ENCODE data around the gene GGTLC3. TPM values are rescaled to one million over a fixed set of nuclear protein-coding genes. Genes with fewer than 3 reads are reported as not detected.
"Not testable (repeated sequence)": the region's sequence is repeated elsewhere in the genome, so short reads cannot be mapped to it uniquely, and the experiment has no call there.

Gene GGTLC3
- total and polyA plus RNA-seq, 7 experiments from 2014 or later: not detected

DNA sequence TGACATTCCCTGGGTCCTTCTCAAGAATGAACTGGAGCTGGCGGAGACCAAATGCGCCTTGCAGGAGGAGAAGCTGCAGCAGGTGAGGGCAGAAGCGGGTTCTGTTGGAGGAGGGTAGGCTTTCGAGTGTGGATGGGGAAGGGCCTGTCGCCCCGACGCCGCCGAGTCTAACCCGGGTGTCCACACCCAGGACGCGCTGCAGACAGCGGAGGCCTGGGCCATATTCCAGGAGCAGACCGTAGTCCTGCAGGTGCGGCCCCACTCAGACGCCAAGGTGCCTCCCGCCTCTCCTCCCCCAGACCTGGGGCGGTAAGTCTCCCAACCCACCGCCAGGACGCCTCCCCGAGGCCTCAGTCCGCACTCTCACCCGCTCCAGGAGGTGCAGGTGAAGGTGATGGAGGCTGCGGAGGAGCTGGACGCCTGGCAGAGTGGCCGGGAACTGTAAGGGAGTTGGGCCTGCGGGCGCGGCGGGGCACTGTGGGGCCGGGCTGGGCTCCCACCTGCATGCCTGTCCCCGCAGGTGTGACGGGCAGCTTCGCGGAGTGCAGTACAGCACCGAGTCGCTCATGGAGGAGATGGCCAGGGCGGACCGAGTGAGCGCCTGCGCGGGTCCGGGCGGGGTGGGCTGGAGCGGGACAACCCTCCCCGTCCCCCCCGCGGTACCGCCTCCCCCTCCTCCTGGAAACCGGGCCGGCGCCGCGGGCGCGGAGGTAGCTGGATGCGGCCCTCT, 11.6 kb upstream of the GGTLC3 start:
- peak in 1 of 9 donors; percentile 4 for DNase-seq
- POLR2A ChIA-PET; H3K9me3 ChIP-seq (ENCODE audit: control insufficient read depth in 2 of 3, low read length in 3 of 3); ATAC-seq; H3K9me3 Mint-ChIP-seq; H3K27me3 Mint-ChIP-seq; H3K4me3 ChIP-seq (ENCODE audit: low read length); H3K4me1 Mint-ChIP-seq; H3K36me3 Mint-ChIP-seq; CTCF ChIA-PET; H3K4me3 Mint-ChIP-seq; H3K27ac ChIP-seq (ENCODE audit: low read depth, low read length); H3K27ac Mint-ChIP-seq; H3K36me3 ChIP-seq (ENCODE audit: control insufficient read depth in 2 of 3, insufficient read depth in 3 of 3, low read length in 3 of 3); H3K4me1 ChIP-seq (ENCODE audit: control insufficient read depth in 2 of 2, insufficient read depth in 2 of 2, low read length in 2 of 2); H3K27me3 ChIP-seq (ENCODE audit: control insufficient read depth in 2 of 2, insufficient read depth in 2 of 2, low read length in 2 of 2); intact Hi-C loops (cut with micrococcal nuclease): not testable (repeated sequence)

DNA sequence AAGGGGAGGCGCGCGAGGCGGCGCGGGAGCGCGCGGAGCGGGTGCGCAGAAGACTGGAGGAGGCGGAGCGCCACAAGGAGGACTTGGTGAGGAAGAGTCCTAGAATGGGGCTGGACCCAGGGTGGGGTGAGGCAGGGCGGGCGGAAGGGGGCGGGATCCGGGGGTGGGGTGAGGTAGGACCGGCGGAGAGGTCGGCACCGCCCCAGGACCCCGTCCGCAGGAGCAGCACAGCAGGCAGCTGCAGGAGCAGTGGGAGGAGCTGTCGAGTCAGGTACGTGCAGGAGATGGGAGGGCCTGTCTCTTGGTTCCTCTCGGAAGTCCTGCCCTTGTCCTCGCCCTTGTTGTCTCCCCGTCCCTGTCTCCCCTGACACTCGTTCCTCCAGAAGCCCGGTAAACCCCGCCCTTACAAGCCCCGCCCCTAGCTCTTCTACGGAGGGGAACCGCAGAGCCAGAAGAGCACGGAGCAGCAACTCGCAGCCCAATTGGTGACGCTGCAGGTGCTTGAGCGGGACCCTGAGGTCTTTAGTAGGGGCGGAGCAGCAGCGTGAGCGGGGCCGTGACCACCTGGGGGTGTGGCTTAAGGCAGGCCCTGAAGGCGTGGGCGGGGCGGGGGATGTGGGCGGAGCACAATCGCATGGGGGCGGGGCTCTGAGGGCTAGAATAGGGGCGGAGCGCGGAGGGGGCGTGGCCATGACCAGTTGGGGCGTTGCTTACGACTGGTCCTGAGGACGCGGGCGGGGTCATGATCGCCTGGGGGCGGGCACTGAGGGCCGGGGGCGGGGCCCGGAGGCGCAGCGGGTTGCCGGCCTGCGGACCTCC, 10.8 kb upstream of the GGTLC3 start:
- H3K4me1 ChIP-seq (ENCODE audit: control insufficient read depth in 2 of 2, insufficient read depth in 2 of 2, low read length in 2 of 2); H3K27me3 ChIP-seq (ENCODE audit: control insufficient read depth in 2 of 2, insufficient read depth in 2 of 2, low read length in 2 of 2); H3K36me3 Mint-ChIP-seq; H3K27me3 Mint-ChIP-seq; H3K9me3 ChIP-seq (ENCODE audit: control insufficient read depth in 2 of 3, low read length in 3 of 3); CTCF ChIA-PET; H3K9me3 Mint-ChIP-seq; POLR2A ChIA-PET; intact Hi-C loops (cut with micrococcal nuclease); H3K36me3 ChIP-seq (ENCODE audit: control insufficient read depth in 2 of 3, insufficient read depth in 3 of 3, low read length in 3 of 3); H3K4me1 Mint-ChIP-seq; H3K4me3 ChIP-seq (ENCODE audit: low read length); H3K27ac ChIP-seq (ENCODE audit: low read depth, low read length): not testable (repeated sequence)
- ATAC-seq: peak; percentile 90
- peak overlapping the region in 3 of 9 donors; percentile 68 to 96 (median 74) for H3K27ac Mint-ChIP-seq
- H3K4me3 Mint-ChIP-seq: peak overlapping the region in 2 of 10 donors; percentile 79 to 84
- DNase-seq: peak; percentile 66 to 92 (median 81)

GRCh38 chr22:18527752-18528596, 10.0 kb upstream of the GGTLC3 start, which contains the start of gene TMEM191B:
Gene TMEM191B (plus strand): TSS chr22:18527802. CDS start chr22:18527981, 179 bp downstream.
- H3K27me3 Mint-ChIP-seq; H3K4me3 ChIP-seq (ENCODE audit: low read length); H3K4me1 ChIP-seq (ENCODE audit: control insufficient read depth in 2 of 2, insufficient read depth in 2 of 2, low read length in 2 of 2); H3K36me3 Mint-ChIP-seq; H3K27me3 ChIP-seq (ENCODE audit: control insufficient read depth in 2 of 2, insufficient read depth in 2 of 2, low read length in 2 of 2); H3K27ac ChIP-seq (ENCODE audit: low read depth, low read length); H3K36me3 ChIP-seq (ENCODE audit: control insufficient read depth in 2 of 3, insufficient read depth in 3 of 3, low read length in 3 of 3); intact Hi-C loops (cut with micrococcal nuclease); H3K9me3 Mint-ChIP-seq; H3K4me1 Mint-ChIP-seq; CTCF ChIA-PET; H3K9me3 ChIP-seq (ENCODE audit: control insufficient read depth in 2 of 3, low read length in 3 of 3); POLR2A ChIA-PET: not testable (repeated sequence)
- Mint-ChIP-seq H3K4me3 (peak within 1 kb of the TSS in 2 of 10 donors; percentile 45 to 79), H3K27ac (peak within 1 kb of the TSS in 2 of 9 donors; percentile 68 to 74)
- ATAC-seq (peak; percentile 2), DNase-seq (peak in 1 of 9 donors; percentile 8)

GRCh38 chr22:18523328-18523727, 5.4 kb upstream of the GGTLC3 start:
- H3K9me3 Mint-ChIP-seq; intact Hi-C loops (cut with micrococcal nuclease); H3K4me1 ChIP-seq (ENCODE audit: control insufficient read depth in 2 of 2, insufficient read depth in 2 of 2, low read length in 2 of 2); H3K36me3 ChIP-seq (ENCODE audit: control insufficient read depth in 2 of 3, insufficient read depth in 3 of 3, low read length in 3 of 3); H3K27ac ChIP-seq (ENCODE audit: low read depth, low read length); H3K27ac Mint-ChIP-seq; POLR2A ChIA-PET; H3K4me3 ChIP-seq (ENCODE audit: low read length); CTCF ChIA-PET; H3K36me3 Mint-ChIP-seq; H3K4me1 Mint-ChIP-seq; H3K9me3 ChIP-seq (ENCODE audit: control insufficient read depth in 2 of 3, low read length in 3 of 3); DNase-seq; H3K27me3 Mint-ChIP-seq; H3K4me3 Mint-ChIP-seq; H3K27me3 ChIP-seq (ENCODE audit: control insufficient read depth in 2 of 2, insufficient read depth in 2 of 2, low read length in 2 of 2): not testable (repeated sequence)
- peak; percentile 33 for ATAC-seq

DNA sequence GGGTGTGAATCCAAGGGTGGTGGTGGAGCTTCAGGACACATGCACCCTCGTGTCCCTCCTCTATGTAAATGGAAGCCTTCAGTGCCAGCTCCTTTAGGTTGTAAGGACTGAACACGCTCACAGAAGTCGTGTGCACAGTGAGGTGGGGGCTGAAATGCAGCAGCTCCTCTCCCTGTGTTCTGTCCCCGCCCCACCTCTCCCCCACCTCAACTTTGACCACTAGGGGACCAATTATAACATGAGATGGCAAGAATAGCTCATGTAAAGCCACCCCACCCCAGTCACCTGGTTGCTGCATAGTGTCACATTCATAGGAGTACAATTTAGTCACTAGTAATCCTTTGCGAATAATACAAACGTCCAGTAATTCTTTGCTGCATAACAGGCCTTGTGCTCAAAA, 4.8 kb upstream of the GGTLC3 start:
- not testable (repeated sequence) for H3K4me3 Mint-ChIP-seq, H3K4me1 Mint-ChIP-seq, H3K27ac Mint-ChIP-seq

GRCh38 chr22:18513454-18513853, 4.5 kb downstream of the GGTLC3 start:
- H3K9me3 Mint-ChIP-seq; H3K4me3 Mint-ChIP-seq; H3K27ac ChIP-seq (ENCODE audit: low read depth, low read length); DNase-seq; ATAC-seq; H3K4me3 ChIP-seq (ENCODE audit: low read length); intact Hi-C loops (cut with micrococcal nuclease); H3K27ac Mint-ChIP-seq; POLR2A ChIA-PET; H3K27me3 Mint-ChIP-seq; H3K4me1 ChIP-seq (ENCODE audit: control insufficient read depth in 2 of 2, insufficient read depth in 2 of 2, low read length in 2 of 2); H3K36me3 ChIP-seq (ENCODE audit: control insufficient read depth in 2 of 3, insufficient read depth in 3 of 3, low read length in 3 of 3); H3K27me3 ChIP-seq (ENCODE audit: control insufficient read depth in 2 of 2, insufficient read depth in 2 of 2, low read length in 2 of 2); H3K36me3 Mint-ChIP-seq; CTCF ChIA-PET; H3K9me3 ChIP-seq (ENCODE audit: control insufficient read depth in 2 of 3, low read length in 3 of 3); H3K4me1 Mint-ChIP-seq: not testable (repeated sequence)

More for the DNA sequence above, 4.8 kb upstream of the GGTLC3 start:
- H3K36me3 ChIP-seq (ENCODE audit: control insufficient read depth in 2 of 3, insufficient read depth in 3 of 3, low read length in 3 of 3); H3K36me3 Mint-ChIP-seq; POLR2A ChIA-PET; CTCF ChIA-PET; H3K9me3 Mint-ChIP-seq; H3K9me3 ChIP-seq (ENCODE audit: control insufficient read depth in 2 of 3, low read length in 3 of 3); H3K4me3 ChIP-seq (ENCODE audit: low read length); DNase-seq; H3K27ac ChIP-seq (ENCODE audit: low read depth, low read length); intact Hi-C loops (cut with micrococcal nuclease); ATAC-seq; H3K27me3 ChIP-seq (ENCODE audit: control insufficient read depth in 2 of 2, insufficient read depth in 2 of 2, low read length in 2 of 2); H3K4me1 ChIP-seq (ENCODE audit: control insufficient read depth in 2 of 2, insufficient read depth in 2 of 2, low read length in 2 of 2); H3K27me3 Mint-ChIP-seq: not testable (repeated sequence)

All from naive thymus-derived CD4-positive, alpha-beta T cell (primary cell).